Activated CD8-positive, alpha-beta memory T cell treated with anti-CD3 and anti-CD28 coated beads, Interleukin-2, amount 50 U/mL, for 4 hours (primary cell): Measurements from ENCODE around the gene CCNK.

Experiments
- DNase-seq: peaks from one replicate; pipeline ENCODE4 v3.0.0-alpha.2; 2020

CCNK gene

GRCh38 chr14:99467336-99468078 lies 13.7 kb upstream of the CCNK start:
- DNase-seq, result no peak

GRCh38 chr14:99468081-99468480 lies 13.1 kb upstream of the CCNK start:
- no peak for DNase-seq

GRCh38 chr14:99468836-99469592 lies 12.2 kb upstream of the CCNK start:
- DNase-seq, result no peak

GRCh38 chr14:99471731-99472130 lies 9.5 kb upstream of the CCNK start:
- no peak for DNase-seq

- no peak for DNase-seq
Measured at GRCh38 chr14:99472937-99473336, 8.3 kb upstream of the CCNK start.

- DNase-seq, result no peak
Measured at GRCh38 chr14:99473458-99473857, 7.8 kb upstream of the CCNK start.

GRCh38 chr14:99475179-99475578 lies 6.0 kb upstream of the CCNK start:
- DNase-seq, result no peak

GRCh38 chr14:99475660-99476059 lies 5.5 kb upstream of the CCNK start:
- DNase-seq, result no peak

- no peak for DNase-seq
Measured at GRCh38 chr14:99476864-99477263, 4.3 kb upstream of the CCNK start.

- DNase-seq, result no peak
Measured at GRCh38 chr14:99478128-99478527, 3.1 kb upstream of the CCNK start.

GRCh38 chr14:99479160-99479905 lies 1.9 kb upstream of the CCNK start:
- no peak for DNase-seq

GRCh38 chr14:99479906-99480869 lies 1.0 kb upstream of the CCNK start, which contains the start of gene SETD3:
Gene SETD3 (minus strand): TSS chr14:99480859. CDS start chr14:99465805, 15,054 bp downstream.
- peak; percentile 36 for DNase-seq

GRCh38 chr14:99481745-99482099 lies 513 bp downstream of the CCNK start:
- no peak for DNase-seq

- no peak for DNase-seq
Measured at GRCh38 chr14:99484106-99484505, 2.9 kb downstream of the CCNK start.

- no peak for DNase-seq
Measured at GRCh38 chr14:99497341-99497740, 16.1 kb downstream of the CCNK start.

GRCh38 chr14:99497894-99498293 lies 16.7 kb downstream of the CCNK start:
- DNase-seq, result no peak

- DNase-seq, result no peak
Measured at GRCh38 chr14:99502989-99503421, 21.8 kb downstream of the CCNK start.

- DNase-seq, result no peak
Measured at GRCh38 chr14:99503848-99504453, 22.7 kb downstream of the CCNK start.

- no peak for DNase-seq
Measured at GRCh38 chr14:99505089-99505488, 23.9 kb downstream of the CCNK start.

- no peak for DNase-seq
Measured at GRCh38 chr14:99506276-99506675, 25.1 kb downstream of the CCNK start.

- DNase-seq, result no peak
Measured at GRCh38 chr14:99507860-99508640, 26.8 kb downstream of the CCNK start.
